MV-4-11 (cell line): ENCODE results near the gene NYNRIN.
"Not testable (repeated sequence)": the region's sequence is repeated elsewhere in the genome, so short reads cannot be mapped to it uniquely, and the experiment has no call there.

ENCODE experiments used
- DNase-seq: peaks from one replicate; lab custom pipeline; 2025; lab: John Stamatoyannopoulos, UW

NYNRIN gene

GRCh38 chr14:24369907-24370687 lies 28.7 kb upstream of the NYNRIN start:
- no peak for DNase-seq

DNA sequence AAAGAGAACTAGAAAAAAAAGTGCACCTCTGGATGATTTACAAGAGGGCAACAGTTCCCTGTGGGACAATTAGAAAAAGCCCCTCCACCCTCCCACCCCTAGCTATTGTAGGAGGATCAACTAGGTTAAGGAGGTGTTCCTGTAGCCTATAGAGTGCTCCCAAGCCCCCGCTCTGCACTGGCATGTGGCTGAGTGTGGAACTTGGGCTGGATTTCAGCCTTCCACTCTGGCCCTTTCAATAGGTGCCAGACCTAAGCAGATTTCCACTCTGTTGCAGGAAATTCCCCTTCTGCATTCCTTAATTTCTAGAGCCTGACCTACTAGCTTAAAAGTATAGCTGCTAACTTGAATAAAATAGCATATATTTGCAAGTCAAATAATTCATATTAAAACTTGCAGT lies 28.1 kb upstream of the NYNRIN start:
- no peak for DNase-seq

GRCh38 chr14:24371605-24372004 lies 27.2 kb upstream of the NYNRIN start:
- not testable (repeated sequence) for DNase-seq

GRCh38 chr14:24372701-24373416 lies 25.9 kb upstream of the NYNRIN start:
- no peak for DNase-seq

GRCh38 chr14:24376448-24377070 lies 22.2 kb upstream of the NYNRIN start:
- DNase-seq, result no peak

DNA sequence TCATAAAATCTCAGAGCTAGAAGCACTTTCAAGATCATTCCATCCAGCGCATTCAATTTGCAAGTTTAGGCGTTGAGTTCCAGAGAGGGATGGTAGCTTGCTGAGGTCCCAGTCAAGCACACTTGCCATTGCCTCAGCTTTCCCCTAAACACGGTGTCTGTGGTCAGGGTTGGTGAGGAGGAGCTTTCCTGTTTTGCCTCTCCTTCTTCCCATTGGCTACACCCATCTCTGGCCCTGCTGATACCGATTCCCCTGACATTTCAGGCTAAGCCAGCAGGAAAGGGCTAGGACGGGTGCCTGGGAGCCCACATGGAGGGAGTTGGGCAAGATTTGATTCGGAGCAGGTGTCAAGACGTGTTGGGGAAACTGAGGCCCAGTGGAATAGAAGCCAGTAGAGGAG lies 21.7 kb upstream of the NYNRIN start:
- DNase-seq, result no peak

DNA sequence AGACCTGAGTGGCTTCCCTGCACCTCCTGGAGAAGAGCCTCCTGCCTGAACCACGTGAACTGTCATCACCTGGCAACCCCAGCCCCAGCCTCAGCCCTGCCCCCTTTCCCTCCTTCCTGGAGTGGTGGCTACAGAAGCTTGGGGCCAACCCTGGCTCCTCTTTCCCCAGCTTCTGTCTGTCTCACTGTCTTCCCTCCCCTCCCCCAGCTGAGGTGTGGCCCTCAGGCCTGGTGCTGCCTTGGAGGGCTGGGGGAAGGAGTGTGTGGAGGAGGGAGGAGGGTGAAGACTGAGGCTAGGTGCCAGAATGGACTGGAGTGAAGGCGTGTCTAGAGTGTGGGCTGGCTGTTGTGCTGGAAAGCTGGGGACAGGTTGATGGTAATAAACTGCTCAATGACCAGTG lies 21.1 kb upstream of the NYNRIN start:
- DNase-seq, result no peak

DNA sequence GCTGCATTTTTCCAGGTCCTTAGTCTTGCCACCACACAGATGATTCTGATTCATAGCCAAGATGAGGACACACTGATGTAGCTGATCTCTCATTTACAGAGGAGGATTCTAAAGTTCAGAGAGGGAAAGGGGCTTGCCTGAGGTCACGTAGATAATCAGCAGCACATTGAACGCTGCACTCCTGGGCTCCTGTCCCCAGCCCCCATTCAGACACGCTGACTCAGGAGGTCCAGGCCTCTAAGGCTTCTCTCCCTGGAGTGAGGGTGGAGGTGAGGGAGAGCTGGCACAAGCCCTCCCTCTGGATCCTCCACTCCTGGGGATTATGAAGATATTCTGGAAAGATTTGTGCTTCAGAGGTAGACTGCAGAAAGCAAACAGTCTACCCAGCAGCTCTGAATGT lies 20.5 kb upstream of the NYNRIN start:
- no peak for DNase-seq

GRCh38 chr14:24378981-24379906 lies 19.6 kb upstream of the NYNRIN start:
- no peak for DNase-seq

- DNase-seq, result no peak
These were observed 18.7 kb upstream of the NYNRIN start for GRCh38 chr14:24379907-24380730.

- DNase-seq, result no peak
These were observed 17.3 kb upstream of the NYNRIN start for GRCh38 chr14:24381363-24382063.

- no peak for DNase-seq
These were observed 16.8 kb upstream of the NYNRIN start for GRCh38 chr14:24382064-24382371.

DNA sequence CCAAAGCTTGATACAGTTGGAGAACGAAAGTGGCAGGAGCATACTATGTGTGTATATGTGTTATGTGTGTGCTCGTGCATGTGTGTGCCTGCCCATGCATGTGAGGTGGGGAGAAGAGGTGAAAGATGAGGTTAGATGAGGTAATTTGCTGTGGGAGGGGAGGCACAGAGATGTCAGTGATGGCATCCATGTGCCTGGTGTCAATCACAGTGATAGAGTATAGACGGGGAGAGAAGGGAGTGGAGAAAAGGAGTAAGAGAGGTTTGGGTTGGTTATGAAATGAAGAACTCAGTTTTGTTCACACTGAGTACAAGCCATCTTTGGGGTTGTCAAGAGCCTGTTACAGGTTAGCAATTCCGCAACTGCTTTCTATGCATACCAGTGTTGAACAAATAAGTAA lies 14.6 kb upstream of the NYNRIN start:
- no peak for DNase-seq

DNA sequence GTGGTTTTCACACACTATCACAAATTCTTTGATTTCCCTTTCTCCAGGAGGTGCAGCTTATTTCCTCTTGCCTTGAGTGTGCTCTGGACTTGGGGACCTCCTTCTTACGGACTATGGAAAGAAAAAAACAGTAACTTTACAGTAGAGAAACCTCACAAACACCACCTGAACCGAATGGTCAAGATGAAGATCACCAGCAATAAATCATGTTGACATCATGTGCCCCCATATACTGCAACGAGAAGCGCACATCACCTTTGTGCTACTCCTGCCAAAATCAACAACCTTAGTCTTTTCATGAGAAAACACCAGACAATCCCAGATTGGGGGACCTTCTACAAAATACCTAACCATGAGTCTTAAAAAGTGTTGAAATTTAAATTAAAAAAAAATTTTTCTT lies 13.3 kb upstream of the NYNRIN start:
- no peak for DNase-seq

- DNase-seq, result no peak
These were observed 11.8 kb upstream of the NYNRIN start for GRCh38 chr14:24387009-24387345.

GRCh38 chr14:24387579-24387978 lies 11.2 kb upstream of the NYNRIN start:
- not testable (repeated sequence) for DNase-seq

GRCh38 chr14:24388474-24389179 lies 10.2 kb upstream of the NYNRIN start:
- DNase-seq, result no peak

DNA sequence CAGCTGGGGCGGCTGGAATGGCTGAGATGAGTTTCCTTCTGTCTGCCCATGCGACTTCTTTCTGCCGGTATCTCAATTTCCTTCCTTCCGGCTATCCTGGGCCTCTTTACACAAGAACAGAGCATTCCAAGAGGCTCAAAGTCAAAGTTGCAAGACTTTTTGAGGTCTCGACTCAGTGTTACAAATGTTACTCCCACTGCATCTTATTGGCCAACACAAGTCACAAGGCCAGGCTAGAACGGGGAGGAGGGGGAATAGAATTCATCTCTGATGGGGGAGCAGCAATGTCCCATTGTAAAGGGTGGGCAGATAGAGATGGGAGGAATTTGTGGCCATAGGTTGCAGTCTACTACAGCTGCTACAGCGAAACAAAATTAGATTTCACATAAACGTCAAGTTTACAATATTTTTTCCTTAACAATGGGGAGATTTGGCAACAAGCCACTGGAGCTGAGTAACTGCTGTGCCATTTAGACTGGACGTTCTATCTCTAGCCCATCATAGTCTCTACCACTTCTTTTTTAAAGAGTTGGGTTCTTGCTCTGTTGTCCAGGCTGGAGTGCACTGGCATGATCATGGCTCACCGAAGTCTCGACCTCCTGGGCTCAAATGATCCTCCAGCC lies 9.5 kb upstream of the NYNRIN start:
- DNase-seq, result no peak

- peak; percentile 55 for DNase-seq
These were observed 7.9 kb upstream of the NYNRIN start for GRCh38 chr14:24390701-24391468.
